Measurements from ENCODE around the gene CFAP43.
"Not testable (repeated sequence)": the region's sequence is repeated elsewhere in the genome, so short reads cannot be mapped to it uniquely, and the experiment has no call there.

Gene CFAP43

GRCh38 chr10:104218751-104219150 lies 13.4 kb downstream of the CFAP43 start:
- DNase-seq (ENCODE audit: low spot score) = no peak

GRCh38 chr10:104216631-104217030 lies 15.5 kb downstream of the CFAP43 start:
- no peak for DNase-seq (ENCODE audit: low spot score)

- DNase-seq (ENCODE audit: low spot score) = peak; percentile 64
Measured at GRCh38 chr10:104209575-104210198, 22.5 kb downstream of the CFAP43 start.

GRCh38 chr10:104208730-104209129 lies 23.4 kb downstream of the CFAP43 start:
- peak; percentile 9 for DNase-seq (ENCODE audit: low spot score)

GRCh38 chr10:104202231-104202630 lies 29.9 kb downstream of the CFAP43 start:
- DNase-seq (ENCODE audit: low spot score) = no peak

GRCh38 chr10:104201636-104202035 lies 30.5 kb downstream of the CFAP43 start:
- DNase-seq (ENCODE audit: low spot score) = no peak

- no peak for DNase-seq (ENCODE audit: low spot score)
Measured at GRCh38 chr10:104199567-104199966, 32.6 kb downstream of the CFAP43 start.

- DNase-seq (ENCODE audit: low spot score) = no peak
Measured at GRCh38 chr10:104197364-104197763, 34.8 kb downstream of the CFAP43 start.

GRCh38 chr10:104195706-104196105 lies 36.5 kb downstream of the CFAP43 start:
- no peak for DNase-seq (ENCODE audit: low spot score)

GRCh38 chr10:104193787-104194186 lies 38.4 kb downstream of the CFAP43 start:
- DNase-seq (ENCODE audit: low spot score) = no peak

- DNase-seq (ENCODE audit: low spot score) = no peak
Measured at GRCh38 chr10:104190695-104191094, 41.5 kb downstream of the CFAP43 start.

GRCh38 chr10:104183682-104184081 lies 48.5 kb downstream of the CFAP43 start:
- DNase-seq (ENCODE audit: low spot score) = no peak

GRCh38 chr10:104174136-104174535 lies 58.0 kb downstream of the CFAP43 start:
- DNase-seq (ENCODE audit: low spot score) = not testable (repeated sequence)

- no peak for DNase-seq (ENCODE audit: low spot score)
Measured at GRCh38 chr10:104170610-104171254, 61.4 kb downstream of the CFAP43 start.

GRCh38 chr10:104155591-104155990 lies 76.6 kb downstream of the CFAP43 start:
- no peak for DNase-seq (ENCODE audit: low spot score)

- no peak for DNase-seq (ENCODE audit: low spot score)
Measured at GRCh38 chr10:104151737-104152136, 80.4 kb downstream of the CFAP43 start.

- DNase-seq (ENCODE audit: low spot score) = no peak
Measured at GRCh38 chr10:104150139-104150538, 82.0 kb downstream of the CFAP43 start.

GRCh38 chr10:104146882-104147281 lies 85.3 kb downstream of the CFAP43 start:
- no peak for DNase-seq (ENCODE audit: low spot score)

- no peak for DNase-seq (ENCODE audit: low spot score)
Measured at GRCh38 chr10:104144931-104145330, 87.2 kb downstream of the CFAP43 start.

- no peak for DNase-seq (ENCODE audit: low spot score)
Measured at GRCh38 chr10:104143829-104144228, 88.3 kb downstream of the CFAP43 start.

GRCh38 chr10:104142081-104142480 lies 90.1 kb downstream of the CFAP43 start:
- DNase-seq (ENCODE audit: low spot score) = no peak

GRCh38 chr10:104139221-104139620 lies 92.9 kb downstream of the CFAP43 start:
- DNase-seq (ENCODE audit: low spot score) = no peak

- no peak for DNase-seq (ENCODE audit: low spot score)
Measured at GRCh38 chr10:104138131-104138530, 94.0 kb downstream of the CFAP43 start.

GRCh38 chr10:104130041-104130440 lies 102.1 kb downstream of the CFAP43 start:
- DNase-seq (ENCODE audit: low spot score) = no peak

Measured in GM03348 (cell line).